ENCODE measurements around the gene BBS9. TPM values are rescaled to one million over a fixed set of nuclear protein-coding genes. Genes with fewer than 3 reads are reported as not detected.

Gene BBS9
- polyA plus RNA-seq, 1 donor from 2014 or later: 9.8 TPM

DNA sequence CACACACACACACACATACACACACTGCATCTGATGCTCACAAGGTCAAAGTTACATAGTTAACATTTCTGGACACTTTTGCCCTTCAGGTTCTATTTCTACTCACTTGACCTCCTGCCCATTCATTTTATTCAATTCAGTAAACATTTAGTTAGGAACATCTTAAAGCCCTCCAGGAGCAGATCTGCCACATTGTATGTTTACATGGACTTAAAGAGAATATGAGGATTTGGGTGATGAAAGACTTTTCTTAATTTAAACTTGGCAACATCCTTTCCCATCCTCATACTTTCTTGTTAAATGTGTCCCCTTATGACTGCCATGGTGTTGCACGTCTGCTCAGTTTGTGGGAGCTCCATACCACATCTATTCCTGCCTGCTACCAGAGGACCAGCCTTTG, 453.2 kb downstream of the BBS9 start:
- Histone ChIP-seq H3K36me3 (ENCODE audit: insufficient read depth, low read length) (no peaks in the 10 kb centered on the region), H2AFZ (ENCODE audit: low read depth, low read length) (no peak overlapping the region), H3K27ac (ENCODE audit: low read length) (no peak overlapping the region), H3K27me3 (ENCODE audit: insufficient read depth, low read depth, low read length) (no peaks in the 10 kb centered on the region), H3K4me2 (ENCODE audit: low read length) (no peak overlapping the region), H3K9me2 (ENCODE audit: insufficient read depth, low read length) (no peaks in the 10 kb centered on the region), H3K4me3 (ENCODE audit: low read length) (no peak overlapping the region), H3K9ac (ENCODE audit: low read length) (no peak overlapping the region), H3K79me2 (replicated peaks; ENCODE audit: insufficient read depth, low read length) (no peaks in the 10 kb centered on the region), H3F3A (ENCODE audit: insufficient read depth, low read length, poor library complexity, severe bottlenecking) (no peaks in the 10 kb centered on the region), H4K20me1 (ENCODE audit: insufficient read depth) (no peaks in the 10 kb centered on the region), H3K9me3 (ENCODE audit: low read length) (no peaks in the 10 kb centered on the region)
- TF ChIP-seq MXI1 (conservative IDR thresholded peaks at IDR 0.05; ENCODE audit: poor library complexity, severe bottlenecking) (no peak), EZH2 (IDR thresholded peaks at IDR 0.05; ENCODE audit: borderline replicate concordance, insufficient read depth, low read length, poor library complexity, severe bottlenecking) (no peak), SMC3 (conservative IDR thresholded peaks at IDR 0.05; ENCODE audit: poor library complexity) (no peak), EP300 (conservative IDR thresholded peaks at IDR 0.05; ENCODE audit: poor library complexity, severe bottlenecking) (no peak), POLR2AphosphoS5 (IDR thresholded peaks at IDR 0.05) (no peak), RAD21 (conservative IDR thresholded peaks at IDR 0.05) (no peak), TAF1 (IDR thresholded peaks at IDR 0.05; ENCODE audit: low read depth) (no peak)
- TF ChIP-seq, protein P1, sequence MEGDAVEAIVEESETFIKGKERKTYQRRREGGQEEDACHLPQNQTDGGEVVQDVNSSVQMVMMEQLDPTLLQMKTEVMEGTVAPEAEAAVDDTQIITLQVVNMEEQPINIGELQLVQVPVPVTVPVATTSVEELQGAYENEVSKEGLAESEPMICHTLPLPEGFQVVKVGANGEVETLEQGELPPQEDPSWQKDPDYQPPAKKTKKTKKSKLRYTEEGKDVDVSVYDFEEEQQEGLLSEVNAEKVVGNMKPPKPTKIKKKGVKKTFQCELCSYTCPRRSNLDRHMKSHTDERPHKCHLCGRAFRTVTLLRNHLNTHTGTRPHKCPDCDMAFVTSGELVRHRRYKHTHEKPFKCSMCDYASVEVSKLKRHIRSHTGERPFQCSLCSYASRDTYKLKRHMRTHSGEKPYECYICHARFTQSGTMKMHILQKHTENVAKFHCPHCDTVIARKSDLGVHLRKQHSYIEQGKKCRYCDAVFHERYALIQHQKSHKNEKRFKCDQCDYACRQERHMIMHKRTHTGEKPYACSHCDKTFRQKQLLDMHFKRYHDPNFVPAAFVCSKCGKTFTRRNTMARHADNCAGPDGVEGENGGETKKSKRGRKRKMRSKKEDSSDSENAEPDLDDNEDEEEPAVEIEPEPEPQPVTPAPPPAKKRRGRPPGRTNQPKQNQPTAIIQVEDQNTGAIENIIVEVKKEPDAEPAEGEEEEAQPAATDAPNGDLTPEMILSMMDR (IDR thresholded peaks at IDR 0.05; ENCODE audit: poor library complexity, severe bottlenecking): no peak
- TF ChIP-seq, protein P2, sequence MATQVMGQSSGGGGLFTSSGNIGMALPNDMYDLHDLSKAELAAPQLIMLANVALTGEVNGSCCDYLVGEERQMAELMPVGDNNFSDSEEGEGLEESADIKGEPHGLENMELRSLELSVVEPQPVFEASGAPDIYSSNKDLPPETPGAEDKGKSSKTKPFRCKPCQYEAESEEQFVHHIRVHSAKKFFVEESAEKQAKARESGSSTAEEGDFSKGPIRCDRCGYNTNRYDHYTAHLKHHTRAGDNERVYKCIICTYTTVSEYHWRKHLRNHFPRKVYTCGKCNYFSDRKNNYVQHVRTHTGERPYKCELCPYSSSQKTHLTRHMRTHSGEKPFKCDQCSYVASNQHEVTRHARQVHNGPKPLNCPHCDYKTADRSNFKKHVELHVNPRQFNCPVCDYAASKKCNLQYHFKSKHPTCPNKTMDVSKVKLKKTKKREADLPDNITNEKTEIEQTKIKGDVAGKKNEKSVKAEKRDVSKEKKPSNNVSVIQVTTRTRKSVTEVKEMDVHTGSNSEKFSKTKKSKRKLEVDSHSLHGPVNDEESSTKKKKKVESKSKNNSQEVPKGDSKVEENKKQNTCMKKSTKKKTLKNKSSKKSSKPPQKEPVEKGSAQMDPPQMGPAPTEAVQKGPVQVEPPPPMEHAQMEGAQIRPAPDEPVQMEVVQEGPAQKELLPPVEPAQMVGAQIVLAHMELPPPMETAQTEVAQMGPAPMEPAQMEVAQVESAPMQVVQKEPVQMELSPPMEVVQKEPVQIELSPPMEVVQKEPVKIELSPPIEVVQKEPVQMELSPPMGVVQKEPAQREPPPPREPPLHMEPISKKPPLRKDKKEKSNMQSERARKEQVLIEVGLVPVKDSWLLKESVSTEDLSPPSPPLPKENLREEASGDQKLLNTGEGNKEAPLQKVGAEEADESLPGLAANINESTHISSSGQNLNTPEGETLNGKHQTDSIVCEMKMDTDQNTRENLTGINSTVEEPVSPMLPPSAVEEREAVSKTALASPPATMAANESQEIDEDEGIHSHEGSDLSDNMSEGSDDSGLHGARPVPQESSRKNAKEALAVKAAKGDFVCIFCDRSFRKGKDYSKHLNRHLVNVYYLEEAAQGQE (IDR thresholded peaks at IDR 0.05; ENCODE audit: borderline replicate concordance): no peak

DNA sequence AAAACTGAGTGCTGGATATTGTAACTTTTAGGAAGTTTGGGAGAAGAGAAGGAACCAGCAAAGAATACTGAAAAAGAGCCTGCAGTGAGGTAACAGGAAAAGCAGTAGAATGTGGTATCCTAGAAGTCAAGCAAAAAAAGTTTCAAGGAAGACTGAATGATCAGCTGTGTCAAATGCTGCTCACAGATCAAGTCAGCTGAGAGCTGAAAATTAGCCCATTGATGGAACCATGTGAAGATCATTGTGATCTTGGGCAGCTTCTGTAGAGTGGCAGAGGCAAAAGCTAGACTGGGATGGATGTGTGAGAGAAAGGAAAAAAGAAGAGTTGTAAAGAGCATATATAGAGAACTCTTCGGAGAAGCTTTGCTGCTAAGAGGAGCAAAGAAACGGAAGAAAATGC, 460.5 kb downstream of the BBS9 start:
- Histone ChIP-seq H2AFZ (ENCODE audit: low read depth, low read length) (no peak overlapping the region), H4K20me1 (ENCODE audit: insufficient read depth) (no peaks in the 10 kb centered on the region), H3K27me3 (ENCODE audit: insufficient read depth, low read depth, low read length) (no peaks in the 10 kb centered on the region), H3K27ac (ENCODE audit: low read length) (no peak overlapping the region), H3K79me2 (replicated peaks; ENCODE audit: insufficient read depth, low read length) (no peaks in the 10 kb centered on the region), H3K4me3 (ENCODE audit: low read length) (no peak overlapping the region), H3K9ac (ENCODE audit: low read length) (no peak overlapping the region), H3K9me3 (ENCODE audit: low read length) (no peaks in the 10 kb centered on the region), H3K9me2 (ENCODE audit: insufficient read depth, low read length) (no peaks in the 10 kb centered on the region), H3K4me2 (ENCODE audit: low read length) (no peak overlapping the region), H3F3A (ENCODE audit: insufficient read depth, low read length, poor library complexity, severe bottlenecking) (no peaks in the 10 kb centered on the region), H3K36me3 (ENCODE audit: insufficient read depth, low read length) (no peaks in the 10 kb centered on the region)
- TF ChIP-seq, protein P2 (IDR thresholded peaks at IDR 0.05; ENCODE audit: borderline replicate concordance): no peak
- TF ChIP-seq TAF1 (IDR thresholded peaks at IDR 0.05; ENCODE audit: low read depth): no peak
- no peak for TF ChIP-seq MXI1 (conservative IDR thresholded peaks at IDR 0.05; ENCODE audit: poor library complexity, severe bottlenecking)
- no peak for TF ChIP-seq EZH2 (IDR thresholded peaks at IDR 0.05; ENCODE audit: borderline replicate concordance, insufficient read depth, low read length, poor library complexity, severe bottlenecking)
- no peak for TF ChIP-seq EP300 (conservative IDR thresholded peaks at IDR 0.05; ENCODE audit: poor library complexity, severe bottlenecking)
- TF ChIP-seq POLR2AphosphoS5 (IDR thresholded peaks at IDR 0.05): no peak
- TF ChIP-seq, protein P1 (IDR thresholded peaks at IDR 0.05; ENCODE audit: poor library complexity, severe bottlenecking): no peak
- TF ChIP-seq SMC3 (conservative IDR thresholded peaks at IDR 0.05; ENCODE audit: poor library complexity): no peak
- TF ChIP-seq RAD21 (conservative IDR thresholded peaks at IDR 0.05): no peak

Data from neural cell (in vitro differentiated cells).